H1 (cell line): ENCODE results near the gene DNASE2B.

Experiments used
- CREB1 ChIP-seq: IDR thresholded peaks from 2 replicates; pipeline ENCODE4 v1.6.1; 2012; ENCODE audit warnings: inconsistent platforms
- GABPA ChIP-seq: IDR thresholded peaks from 2 replicates; pipeline ENCODE4 v1.6.1; 2011; ENCODE audit warnings: mild to moderate bottlenecking, low read length, moderate library complexity, borderline replicate concordance; ENCODE audit not compliant: insufficient read depth
- POLR2A ChIP-seq, 2 experiments: IDR thresholded peaks; 1 replicate in 1 of 2; 2 replicates in 1 of 2; pipeline ENCODE4 v1.6.1; 2011; ENCODE audit warnings: low read depth in 2 of 2, low read length in 2 of 2, mild to moderate bottlenecking in 2 of 2; ENCODE audit errors: control extremely low read depth in 1 of 2
- POLR2AphosphoS5 ChIP-seq: IDR thresholded peaks from 2 replicates; pipeline ENCODE4 v1.6.1; 2011; ENCODE audit warnings: low read depth, low read length
- RAD21 ChIP-seq, 2 experiments: IDR thresholded peaks in 1 of 2; conservative IDR thresholded peaks in 1 of 2; 2 replicates each; pipeline ENCODE4 v1.6.1; 2011; ENCODE audit warnings: low read depth in 2 of 2, low read length in 2 of 2, improper control_type of control experiment in 1 of 2, inconsistent platforms in 1 of 2, mild to moderate bottlenecking in 1 of 2, moderate library complexity in 1 of 2
- RXRA ChIP-seq: IDR thresholded peaks from 2 replicates; pipeline ENCODE4 v1.6.1; 2011; ENCODE audit warnings: low read depth, mild to moderate bottlenecking, low read length, moderate library complexity; ENCODE audit not compliant: insufficient read depth
- TF ChIP-seq, protein P1 (sequence below), 3 experiments: IDR thresholded peaks; 1 replicate in 2 of 3; 2 replicates in 1 of 3; pipeline versions ENCODE4 v1.5.1 to v1.6.1; 2011; ENCODE audit warnings: low read length in 3 of 3, mild to moderate bottlenecking in 3 of 3, inconsistent platforms in 2 of 3, low read depth in 1 of 3, moderate library complexity in 1 of 3; ENCODE audit not compliant: insufficient read depth in 1 of 3; ENCODE audit errors: control extremely low read depth in 1 of 3
- TF ChIP-seq, protein P2 (sequence below): IDR thresholded peaks from 2 replicates; pipeline ENCODE4 v1.6.1; 2012; ENCODE audit warnings: inconsistent platforms
- TF ChIP-seq, protein P3 (sequence below): IDR thresholded peaks from 2 replicates; pipeline ENCODE4 v1.6.1; 2011; ENCODE audit warnings: low read length, improper control_type of control experiment
- TF ChIP-seq, protein P4 (sequence below): IDR thresholded peaks from 2 replicates; pipeline ENCODE4 v1.6.1; 2012; ENCODE audit warnings: inconsistent platforms

DNA sequence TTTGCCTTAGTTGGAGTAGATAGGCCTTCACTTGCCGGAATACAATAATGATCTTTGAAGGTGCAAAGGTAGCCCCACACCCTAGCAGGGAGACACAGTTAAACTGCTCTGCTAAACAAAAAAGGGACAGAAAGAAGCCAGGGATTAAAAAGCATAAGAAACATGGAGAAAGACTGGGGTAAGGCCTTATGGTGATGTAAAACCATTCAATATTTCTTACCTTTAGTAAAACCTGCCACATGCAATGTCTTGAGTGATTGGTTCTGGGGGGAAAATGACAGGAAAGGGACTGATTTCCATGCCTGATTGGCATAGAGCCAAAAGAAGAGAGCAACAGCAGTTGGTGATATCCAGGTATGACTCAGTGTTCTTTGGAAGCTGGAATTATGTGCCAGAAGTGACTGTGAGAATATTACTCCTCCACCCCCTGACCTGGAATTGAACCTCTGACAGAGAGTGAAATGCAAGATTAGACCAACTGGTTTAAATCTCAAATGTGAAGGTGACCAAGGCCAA, 8.1 kb downstream of the DNASE2B start:
- TF ChIP-seq POLR2AphosphoS5: no peak
- TF ChIP-seq, protein P1, sequence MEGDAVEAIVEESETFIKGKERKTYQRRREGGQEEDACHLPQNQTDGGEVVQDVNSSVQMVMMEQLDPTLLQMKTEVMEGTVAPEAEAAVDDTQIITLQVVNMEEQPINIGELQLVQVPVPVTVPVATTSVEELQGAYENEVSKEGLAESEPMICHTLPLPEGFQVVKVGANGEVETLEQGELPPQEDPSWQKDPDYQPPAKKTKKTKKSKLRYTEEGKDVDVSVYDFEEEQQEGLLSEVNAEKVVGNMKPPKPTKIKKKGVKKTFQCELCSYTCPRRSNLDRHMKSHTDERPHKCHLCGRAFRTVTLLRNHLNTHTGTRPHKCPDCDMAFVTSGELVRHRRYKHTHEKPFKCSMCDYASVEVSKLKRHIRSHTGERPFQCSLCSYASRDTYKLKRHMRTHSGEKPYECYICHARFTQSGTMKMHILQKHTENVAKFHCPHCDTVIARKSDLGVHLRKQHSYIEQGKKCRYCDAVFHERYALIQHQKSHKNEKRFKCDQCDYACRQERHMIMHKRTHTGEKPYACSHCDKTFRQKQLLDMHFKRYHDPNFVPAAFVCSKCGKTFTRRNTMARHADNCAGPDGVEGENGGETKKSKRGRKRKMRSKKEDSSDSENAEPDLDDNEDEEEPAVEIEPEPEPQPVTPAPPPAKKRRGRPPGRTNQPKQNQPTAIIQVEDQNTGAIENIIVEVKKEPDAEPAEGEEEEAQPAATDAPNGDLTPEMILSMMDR (IDR thresholded peaks at IDR 0.05; ENCODE audit: control extremely low read depth in 1 of 3, insufficient read depth in 1 of 3, low read depth in 1 of 3, low read length in 3 of 3): no peak
- TF ChIP-seq, protein P2, sequence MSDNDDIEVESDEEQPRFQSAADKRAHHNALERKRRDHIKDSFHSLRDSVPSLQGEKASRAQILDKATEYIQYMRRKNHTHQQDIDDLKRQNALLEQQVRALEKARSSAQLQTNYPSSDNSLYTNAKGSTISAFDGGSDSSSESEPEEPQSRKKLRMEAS: no peak
- no peak for TF ChIP-seq RAD21 (IDR thresholded peaks at IDR 0.05 in 1 of 2, conservative IDR thresholded peaks at IDR 0.05 in 1 of 2; ENCODE audit: low read depth in 2 of 2, low read length in 2 of 2)
- no peak for TF ChIP-seq RXRA
- TF ChIP-seq, protein P3, sequence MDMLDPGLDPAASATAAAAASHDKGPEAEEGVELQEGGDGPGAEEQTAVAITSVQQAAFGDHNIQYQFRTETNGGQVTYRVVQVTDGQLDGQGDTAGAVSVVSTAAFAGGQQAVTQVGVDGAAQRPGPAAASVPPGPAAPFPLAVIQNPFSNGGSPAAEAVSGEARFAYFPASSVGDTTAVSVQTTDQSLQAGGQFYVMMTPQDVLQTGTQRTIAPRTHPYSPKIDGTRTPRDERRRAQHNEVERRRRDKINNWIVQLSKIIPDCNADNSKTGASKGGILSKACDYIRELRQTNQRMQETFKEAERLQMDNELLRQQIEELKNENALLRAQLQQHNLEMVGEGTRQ: no peak
- no peak for TF ChIP-seq POLR2A (IDR thresholded peaks at IDR 0.05; ENCODE audit: control extremely low read depth in 1 of 2, low read depth in 2 of 2, low read length in 2 of 2)
- no peak for TF ChIP-seq GABPA
- no peak for TF ChIP-seq CREB1
- TF ChIP-seq, protein P4, sequence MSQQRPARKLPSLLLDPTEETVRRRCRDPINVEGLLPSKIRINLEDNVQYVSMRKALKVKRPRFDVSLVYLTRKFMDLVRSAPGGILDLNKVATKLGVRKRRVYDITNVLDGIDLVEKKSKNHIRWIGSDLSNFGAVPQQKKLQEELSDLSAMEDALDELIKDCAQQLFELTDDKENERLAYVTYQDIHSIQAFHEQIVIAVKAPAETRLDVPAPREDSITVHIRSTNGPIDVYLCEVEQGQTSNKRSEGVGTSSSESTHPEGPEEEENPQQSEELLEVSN: no peak
